GM19452 (cell line): Measurements from ENCODE around the gene PLXNB2.
"Not testable (repeated sequence)": the region's sequence is repeated elsewhere in the genome, so short reads cannot be mapped to it uniquely, and the experiment has no call there.

Source experiments
- ATAC-seq: cut with Tn5 transposase; IDR thresholded peaks from one replicate; pipeline ENCODE4 v1.9.1; 2021; ENCODE audit not compliant: unreplicated experiment

The PLXNB2 gene

DNA sequence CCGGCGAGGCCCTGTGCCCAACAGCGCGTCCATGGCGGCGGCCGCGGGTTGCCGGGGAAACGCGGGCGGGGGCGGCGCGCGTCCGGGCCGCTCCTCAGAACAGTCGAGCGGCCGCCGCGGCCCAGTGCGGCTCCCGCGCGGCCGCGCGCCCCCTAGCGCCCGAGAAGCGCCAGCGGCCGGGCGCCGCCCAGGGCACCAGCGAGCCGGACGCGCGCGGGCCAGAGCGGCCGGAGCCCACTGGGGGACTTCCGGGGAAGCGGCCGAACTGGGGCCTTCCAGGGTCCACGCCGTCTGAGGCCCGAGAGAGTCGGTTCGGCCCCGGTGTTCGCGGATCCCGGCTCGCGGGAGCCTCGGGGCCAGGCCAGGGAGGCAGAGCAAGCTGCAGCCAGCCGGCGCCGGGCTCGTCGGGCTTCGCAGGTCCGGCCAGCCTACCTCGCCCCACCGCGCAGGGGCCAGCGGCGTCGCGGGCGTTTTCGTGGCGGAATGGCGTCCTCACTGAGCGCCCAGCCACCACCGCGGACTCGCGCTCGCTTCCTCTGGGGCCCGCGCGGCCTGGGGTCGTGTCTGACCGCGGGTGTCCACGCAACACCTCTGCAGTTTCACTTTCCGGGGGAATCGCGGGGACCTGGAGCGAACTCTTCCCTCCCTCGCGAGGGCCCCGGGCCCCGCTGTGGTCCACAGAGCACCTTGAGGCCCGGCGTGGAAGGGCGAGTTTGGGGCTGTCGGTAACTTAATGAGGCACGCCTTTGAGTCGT lies 19.7 kb upstream of the PLXNB2 start, which contains the start of gene DENND6B:
Gene DENND6B, minus strand, starts transcription at position 57 of the 755 bp plus-strand sequence. Its CDS starts 24 bp downstream, at position 33.
- peak; percentile 91 for ATAC-seq

DNA sequence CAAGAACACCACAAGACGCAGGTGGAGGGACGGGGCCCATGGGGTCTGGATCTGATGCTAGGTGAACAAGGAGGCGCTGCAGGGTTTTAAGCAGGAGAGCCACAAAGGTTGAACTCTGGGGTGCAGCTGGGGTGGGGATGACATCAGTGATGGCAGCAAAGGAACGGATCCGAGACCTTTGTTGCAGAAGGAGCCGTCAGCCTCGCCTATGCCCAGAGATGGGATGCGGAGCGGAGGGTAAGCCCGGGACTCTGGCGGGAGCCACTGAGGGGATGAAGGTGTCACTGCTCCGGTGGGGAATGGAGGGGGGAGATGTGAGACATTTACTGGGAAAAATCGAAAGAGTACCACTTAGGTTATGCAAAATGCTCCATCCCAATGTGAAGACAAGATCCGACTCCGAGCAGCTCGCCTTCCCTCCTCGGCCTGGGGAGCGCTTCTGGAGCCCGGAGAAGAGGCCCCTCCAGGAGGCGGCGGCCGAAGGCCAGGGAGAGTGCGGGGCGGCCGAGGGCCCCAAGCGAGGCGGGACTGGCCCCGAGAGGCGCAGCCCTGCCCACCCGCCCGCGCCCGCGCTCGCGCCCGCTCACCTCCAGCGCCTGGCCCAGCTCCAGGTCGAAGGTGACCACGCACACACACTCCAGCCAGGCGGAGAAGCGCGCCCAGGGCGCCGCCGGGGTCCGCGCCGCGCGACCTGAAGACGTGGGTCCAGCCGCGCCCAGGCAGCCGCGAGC lies 18.9 kb upstream of the PLXNB2 start:
- no peak for ATAC-seq

DNA sequence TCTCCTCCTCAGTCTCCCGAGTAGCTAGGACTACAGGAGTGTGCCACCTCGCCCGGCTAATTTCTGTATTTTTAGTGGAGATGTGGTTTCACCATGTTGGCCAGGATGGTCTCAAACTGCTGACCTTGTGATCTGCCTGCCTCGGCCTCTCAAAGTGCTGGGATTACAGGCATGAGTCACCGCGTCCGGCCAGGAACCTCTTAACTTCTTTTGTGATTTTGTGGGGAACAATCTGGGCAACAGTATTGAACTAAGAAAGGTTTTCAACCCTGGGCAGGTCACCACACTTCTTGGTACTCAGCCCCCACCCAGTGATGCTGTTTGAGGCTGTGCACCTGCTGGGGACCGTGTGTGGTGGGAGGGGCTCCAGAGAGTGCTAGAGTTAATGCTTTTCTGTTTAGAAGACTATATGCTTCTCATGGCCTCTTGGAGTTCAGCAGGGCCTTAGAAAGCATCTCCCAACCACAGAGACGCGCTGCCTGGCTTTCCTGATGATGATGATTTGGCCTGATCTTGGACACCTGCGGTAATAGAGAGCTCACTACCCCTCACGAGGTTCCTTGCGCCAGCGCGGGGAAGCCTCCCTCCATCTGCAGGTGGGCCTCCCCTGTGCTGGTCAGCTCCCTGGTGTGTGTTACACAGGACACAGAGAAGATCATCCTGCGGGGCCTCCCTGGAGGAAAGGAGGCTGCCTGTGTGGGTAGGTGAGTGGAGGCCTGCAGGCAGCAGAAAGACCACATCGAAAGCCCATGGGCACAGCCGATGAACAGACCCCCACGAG lies 18.2 kb upstream of the PLXNB2 start:
- no peak for ATAC-seq

DNA sequence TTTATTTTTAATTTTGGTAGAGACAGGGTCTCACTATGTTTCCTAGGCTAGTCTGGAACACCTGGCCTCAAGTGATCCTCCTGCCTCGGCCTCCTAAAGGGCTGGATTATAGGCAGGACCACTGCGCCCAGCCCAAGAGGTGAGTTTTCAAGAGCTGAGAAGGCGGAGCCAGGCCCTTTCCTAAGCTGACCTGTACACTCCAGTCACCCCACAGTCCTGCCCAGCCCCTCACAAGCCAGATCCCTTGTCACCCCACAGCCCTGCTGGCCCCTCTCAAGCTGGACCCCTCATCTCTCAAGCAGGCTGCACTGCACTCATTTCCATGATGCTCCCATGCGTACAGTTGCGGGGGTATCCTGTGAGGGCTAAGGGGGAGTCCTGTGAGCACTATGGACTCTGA lies 16.5 kb upstream of the PLXNB2 start:
- no peak for ATAC-seq

DNA sequence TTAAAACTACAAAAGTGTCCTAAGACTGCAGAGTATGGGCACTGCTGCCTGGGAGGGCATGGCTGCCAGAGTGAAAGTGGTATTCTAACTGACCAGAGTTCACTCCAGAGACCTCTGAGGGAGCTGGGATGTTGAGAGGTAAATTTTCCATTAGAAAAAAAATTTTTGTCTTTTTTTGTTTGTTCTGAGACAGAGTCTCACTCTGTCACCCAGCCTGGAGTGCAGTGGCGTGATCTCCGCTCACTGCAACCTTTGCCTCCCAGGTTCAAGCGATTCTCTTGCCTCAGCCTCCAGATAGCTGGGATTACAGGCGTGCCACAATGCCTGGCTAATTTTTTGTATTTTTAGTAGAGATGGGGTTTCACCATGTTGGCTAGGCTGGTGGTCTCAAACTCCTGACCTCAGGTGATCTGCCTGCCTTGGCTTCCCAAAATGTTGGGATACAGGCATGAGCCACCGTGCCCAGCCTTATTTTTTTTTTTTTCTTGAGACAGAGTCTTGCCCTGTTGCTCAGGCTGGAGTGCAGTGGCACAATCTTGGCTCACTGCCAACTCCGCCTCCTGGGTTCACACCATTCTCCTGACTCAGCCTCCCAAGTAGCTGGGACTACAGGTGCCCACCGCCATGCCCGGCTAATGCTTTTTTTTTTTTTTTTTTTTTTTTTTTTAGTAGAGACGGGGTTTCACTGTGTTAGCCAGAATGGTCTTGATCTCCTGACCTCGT lies 15.1 kb upstream of the PLXNB2 start:
- not testable (repeated sequence) for ATAC-seq

GRCh38 chr22:50320671-50321325 lies 13.4 kb upstream of the PLXNB2 start:
- ATAC-seq, result no peak

DNA sequence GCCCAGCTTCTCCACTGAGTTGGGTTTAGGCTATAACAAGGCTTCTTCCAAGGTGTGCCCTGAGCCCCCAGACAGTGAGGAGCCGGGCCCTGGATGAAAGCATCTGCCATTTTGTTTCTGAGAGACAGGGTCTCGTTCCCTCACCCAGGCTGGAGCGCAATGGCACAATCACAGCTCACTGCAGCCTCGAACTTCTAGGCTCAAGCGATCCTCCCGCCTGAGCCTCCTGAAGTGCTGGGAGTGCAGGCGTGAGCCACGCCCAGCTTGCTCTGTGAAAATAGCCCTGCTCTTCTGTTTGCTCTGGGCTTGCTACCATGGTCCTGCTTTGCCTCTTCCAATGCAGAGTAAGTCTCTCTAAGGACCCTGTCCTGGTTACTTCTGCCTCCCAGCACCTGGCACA lies 12.7 kb upstream of the PLXNB2 start:
- no peak for ATAC-seq

GRCh38 chr22:50319503-50319951 lies 12.1 kb upstream of the PLXNB2 start:
- ATAC-seq, result no peak

GRCh38 chr22:50318698-50319411 lies 11.4 kb upstream of the PLXNB2 start:
- ATAC-seq, result no peak

GRCh38 chr22:50318356-50318697 lies 10.9 kb upstream of the PLXNB2 start:
- no peak for ATAC-seq

- ATAC-seq, result no peak
Observed at GRCh38 chr22:50317674-50318073, 10.2 kb upstream of the PLXNB2 start.

DNA sequence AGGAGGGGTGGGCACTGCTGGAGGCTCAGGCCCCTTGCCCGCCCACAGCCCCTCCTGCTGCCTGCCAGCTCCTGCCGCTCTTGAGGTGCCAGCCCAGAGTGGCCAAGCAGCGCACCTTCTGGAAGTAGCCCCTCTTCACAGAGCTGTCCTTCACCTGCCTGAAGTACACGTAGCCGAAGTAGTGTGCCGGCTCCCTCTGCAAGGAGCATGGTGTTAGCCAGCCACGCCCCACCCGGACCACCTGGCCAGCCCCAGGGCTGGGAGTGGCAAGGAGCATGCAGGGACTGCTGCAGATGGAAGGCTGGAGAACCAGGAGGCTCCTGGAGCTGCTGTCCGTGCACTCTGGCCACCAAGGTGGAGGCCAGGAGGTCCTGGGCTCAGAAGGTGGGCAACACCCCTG lies 9.7 kb upstream of the PLXNB2 start:
- no peak for ATAC-seq

- no peak for ATAC-seq
Observed at GRCh38 chr22:50316114-50317065, 8.9 kb upstream of the PLXNB2 start.

- no peak for ATAC-seq
Observed at GRCh38 chr22:50315289-50316113, 8.1 kb upstream of the PLXNB2 start.

DNA sequence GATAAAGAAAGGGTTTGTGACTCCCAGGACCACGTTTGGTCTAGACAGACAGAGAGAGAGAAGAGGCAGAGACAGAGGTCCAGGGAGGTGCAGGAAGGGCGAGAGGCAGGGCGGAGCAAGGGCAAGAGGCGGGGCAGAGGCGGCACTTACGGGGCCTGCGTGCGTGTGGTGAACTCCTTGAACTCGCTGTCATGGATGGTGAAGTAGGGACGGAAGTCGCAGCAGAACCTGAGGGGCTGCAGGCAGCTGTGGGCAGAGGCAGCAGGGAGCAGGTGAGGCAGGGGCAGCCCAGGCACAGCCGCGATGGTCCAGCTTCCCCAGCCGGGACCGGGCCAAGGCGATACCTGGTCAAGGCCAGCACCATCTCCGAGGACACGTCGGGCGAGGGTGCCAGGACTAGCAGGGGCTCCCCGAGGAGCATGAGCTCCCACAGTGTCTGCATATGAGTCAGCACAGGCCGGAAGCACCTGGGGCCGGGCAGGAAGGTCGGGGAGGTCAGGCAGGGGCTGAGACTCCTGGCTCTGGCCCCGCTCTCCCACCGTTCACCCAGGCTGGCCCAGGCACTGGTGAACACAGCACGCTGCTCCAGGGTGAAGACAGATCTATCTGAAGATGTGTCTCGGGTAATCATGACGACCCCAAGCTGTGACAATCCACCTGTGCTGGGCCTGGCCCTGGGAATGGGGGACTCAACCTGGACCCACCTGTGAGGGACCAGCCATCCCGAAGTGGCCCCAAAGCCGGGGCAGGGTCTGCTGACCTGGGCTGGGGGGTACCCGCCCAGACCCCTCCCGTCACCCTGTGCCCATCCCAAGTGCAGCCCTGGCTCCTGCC lies 7.2 kb upstream of the PLXNB2 start:
- peak; percentile 80 for ATAC-seq

GRCh38 chr22:50314081-50314454 lies 6.6 kb upstream of the PLXNB2 start:
- ATAC-seq, result no peak

- no peak for ATAC-seq
Observed at GRCh38 chr22:50313600-50313999, 6.2 kb upstream of the PLXNB2 start.
